ENCODE data around the gene ABRACL.

ABRACL gene

GRCh38 chr6:139073118-139073517, 44.6 kb downstream of the ABRACL start:
- Histone ChIP-seq H3K27ac (no peak overlapping the region; the same call in 1 of the 2 replicates), H3K9ac (no peak overlapping the region), H3K4me3 (IDR thresholded peaks at IDR 0.05; ENCODE audit: insufficient read depth, low read depth, low read length) (no peak overlapping the region), H3K27me3 (ENCODE audit: insufficient read depth, low read depth) (no peaks in the 10 kb centered on the region), H4K20me1 (ENCODE audit: insufficient read depth) (no peaks in the 10 kb centered on the region), H3K36me3 (ENCODE audit: insufficient read depth) (no peaks in the 10 kb centered on the region), H3K79me2 (ENCODE audit: insufficient read depth, low read depth) (no peaks in the 10 kb centered on the region), H3K4me1 (ENCODE audit: low read depth, poor library complexity, severe bottlenecking) (no peaks in the 10 kb centered on the region), H3K4me2 (no peak overlapping the region), H2AFZ (ENCODE audit: low read depth) (no peak overlapping the region)
- TF ChIP-seq CTCF (conservative IDR thresholded peaks at IDR 0.05; ENCODE audit: low read depth, low read length): no peak

- Histone ChIP-seq H4K20me1 (ENCODE audit: insufficient read depth) (no peaks in the 10 kb centered on the region), H3K4me2 (no peak overlapping the region), H3K4me3 (IDR thresholded peaks at IDR 0.05; ENCODE audit: insufficient read depth, low read depth, low read length) (no peak overlapping the region), H3K79me2 (ENCODE audit: insufficient read depth, low read depth) (no peaks in the 10 kb centered on the region), H3K36me3 (ENCODE audit: insufficient read depth) (no peaks in the 10 kb centered on the region), H3K9ac (no peak overlapping the region), H2AFZ (ENCODE audit: low read depth) (no peak overlapping the region), H3K27ac (no peak overlapping the region), H3K27me3 (ENCODE audit: insufficient read depth, low read depth) (no peaks in the 10 kb centered on the region), H3K4me1 (ENCODE audit: low read depth, poor library complexity, severe bottlenecking) (no peaks in the 10 kb centered on the region)
- TF ChIP-seq CTCF (conservative IDR thresholded peaks at IDR 0.05; ENCODE audit: low read depth, low read length): no peak
Measured at GRCh38 chr6:139079018-139079417, 50.5 kb downstream of the ABRACL start.

GRCh38 chr6:139080255-139080920, 51.8 kb downstream of the ABRACL start:
- no peak overlapping the region for H3K9ac ChIP-seq
- no peaks in the 10 kb centered on the region for H4K20me1 ChIP-seq (ENCODE audit: insufficient read depth)
- TF ChIP-seq CTCF (conservative IDR thresholded peaks at IDR 0.05; ENCODE audit: low read depth, low read length): no peak
- no peak overlapping the region for H3K4me2 ChIP-seq
- no peaks in the 10 kb centered on the region for H3K36me3 ChIP-seq (ENCODE audit: insufficient read depth)
- no peak overlapping the region for H2AFZ ChIP-seq (ENCODE audit: low read depth)
- no peak overlapping the region for H3K27ac ChIP-seq
- no peaks in the 10 kb centered on the region for H3K4me1 ChIP-seq (ENCODE audit: low read depth, poor library complexity, severe bottlenecking)
- no peaks in the 10 kb centered on the region for H3K79me2 ChIP-seq (ENCODE audit: insufficient read depth, low read depth)
- H3K27me3 ChIP-seq (ENCODE audit: insufficient read depth, low read depth): no peaks in the 10 kb centered on the region
- no peak overlapping the region for H3K4me3 ChIP-seq (IDR thresholded peaks at IDR 0.05; ENCODE audit: insufficient read depth, low read depth, low read length)

GRCh38 chr6:139081471-139081870, 52.9 kb downstream of the ABRACL start:
- Histone ChIP-seq H3K36me3 (ENCODE audit: insufficient read depth) (no peaks in the 10 kb centered on the region), H3K9ac (no peak overlapping the region), H3K4me3 (IDR thresholded peaks at IDR 0.05; ENCODE audit: insufficient read depth, low read depth, low read length) (no peak overlapping the region), H4K20me1 (ENCODE audit: insufficient read depth) (no peaks in the 10 kb centered on the region), H2AFZ (ENCODE audit: low read depth) (no peak overlapping the region), H3K4me2 (no peak overlapping the region), H3K79me2 (ENCODE audit: insufficient read depth, low read depth) (no peaks in the 10 kb centered on the region), H3K4me1 (ENCODE audit: low read depth, poor library complexity, severe bottlenecking) (no peaks in the 10 kb centered on the region), H3K27me3 (ENCODE audit: insufficient read depth, low read depth) (no peaks in the 10 kb centered on the region), H3K27ac (no peak overlapping the region)
- no peak for TF ChIP-seq CTCF (conservative IDR thresholded peaks at IDR 0.05; ENCODE audit: low read depth, low read length)

Measured in KMS-11 (cell line).